Measurements from ENCODE around the gene IL4R.
"Not testable (repeated sequence)": the region's sequence is repeated elsewhere in the genome, so short reads cannot be mapped to it uniquely, and the experiment has no call there.

Gene IL4R

GRCh38 chr16:27329376-27330079, 15.8 kb downstream of the IL4R start:
- DNase-seq (ENCODE audit: low read depth in 2 of 2): not testable (repeated sequence)

DNA sequence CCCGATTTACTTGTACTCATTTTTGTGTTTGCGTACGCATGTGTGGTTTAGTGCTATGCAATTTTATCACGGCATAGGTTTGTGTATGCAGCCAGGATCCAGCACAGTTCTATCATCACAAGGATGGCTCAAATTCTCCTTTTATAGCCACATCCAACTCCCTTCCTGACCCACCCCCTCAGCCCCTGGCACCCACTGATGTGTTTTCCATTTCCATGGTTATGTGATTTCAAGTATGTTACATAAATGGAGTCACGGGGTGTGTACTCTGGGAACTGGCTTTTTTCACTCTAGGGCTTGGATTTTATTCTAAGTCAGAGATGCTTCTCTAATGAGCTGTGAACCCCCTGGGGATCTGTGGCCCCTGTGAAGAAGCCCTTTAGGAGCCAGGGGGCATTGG, 16.8 kb downstream of the IL4R start:
- peak; percentile 51 to 63 for DNase-seq (ENCODE audit: low read depth in 2 of 2)

DNA sequence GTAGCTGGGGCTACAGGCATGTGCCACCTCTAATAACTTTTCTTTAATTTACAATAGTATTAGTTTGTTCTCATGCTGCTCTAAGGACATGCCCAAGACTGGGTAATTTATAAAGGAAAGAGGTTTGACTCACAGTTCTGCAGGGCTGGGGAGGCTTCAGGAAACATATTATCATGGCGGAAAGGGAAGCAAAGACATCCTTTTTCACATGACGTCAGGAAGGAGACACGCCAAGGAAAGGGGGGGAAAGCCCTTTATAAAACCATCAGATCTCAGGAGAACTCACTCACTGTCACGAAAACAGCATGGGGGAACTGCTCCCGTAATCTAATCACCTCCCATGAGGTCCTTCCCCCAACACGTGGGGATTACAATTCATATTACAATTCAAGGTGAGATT, 18.3 kb downstream of the IL4R start:
- no peak for DNase-seq (ENCODE audit: low read depth in 2 of 2)

DNA sequence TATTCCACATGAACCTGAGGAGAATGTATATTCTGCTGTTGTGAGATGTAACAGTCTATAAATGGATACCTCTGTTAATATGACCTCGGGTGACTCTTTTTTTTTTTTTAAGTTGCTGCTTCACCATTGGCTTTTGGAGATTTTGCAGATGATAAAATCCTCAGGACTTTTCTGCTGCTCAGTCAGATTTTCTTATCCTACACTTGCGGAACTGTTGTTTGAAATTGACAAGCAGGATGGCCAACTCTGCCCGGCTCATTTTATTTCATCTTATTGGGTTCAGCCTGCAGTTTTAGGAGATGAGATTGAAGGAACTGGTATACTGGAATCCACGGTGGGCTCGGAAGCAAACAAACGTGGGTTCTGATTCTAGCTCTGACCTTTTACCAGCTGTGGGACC, 19.3 kb downstream of the IL4R start:
- no peak for DNase-seq (ENCODE audit: low read depth in 2 of 2)

DNA sequence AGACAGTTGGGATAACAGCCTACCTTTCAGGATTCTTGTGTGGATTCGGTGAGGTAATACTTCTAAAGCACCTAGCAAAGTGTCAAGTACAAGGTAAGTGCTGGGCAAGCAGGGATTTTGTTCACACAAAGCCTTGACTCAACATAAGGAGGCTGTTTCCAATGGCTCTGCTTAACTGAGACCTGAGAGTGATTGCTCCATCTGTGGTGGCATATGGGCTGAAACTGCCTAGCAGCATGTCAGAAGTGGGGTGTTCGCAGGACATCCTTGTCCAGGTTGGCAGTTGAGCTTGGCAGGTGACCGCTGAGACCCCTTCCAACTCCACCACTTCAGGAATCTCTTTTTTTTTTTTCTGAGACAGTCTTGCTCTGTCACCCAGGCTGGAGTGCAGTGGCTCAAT, 19.8 kb downstream of the IL4R start:
- DNase-seq (ENCODE audit: low read depth in 2 of 2): no peak

GRCh38 chr16:27334192-27334764, 20.5 kb downstream of the IL4R start:
- DNase-seq (ENCODE audit: low read depth in 2 of 2): no peak

- no peak for DNase-seq (ENCODE audit: low read depth in 2 of 2)
Observed at GRCh38 chr16:27334838-27335237, 21.1 kb downstream of the IL4R start.

DNA sequence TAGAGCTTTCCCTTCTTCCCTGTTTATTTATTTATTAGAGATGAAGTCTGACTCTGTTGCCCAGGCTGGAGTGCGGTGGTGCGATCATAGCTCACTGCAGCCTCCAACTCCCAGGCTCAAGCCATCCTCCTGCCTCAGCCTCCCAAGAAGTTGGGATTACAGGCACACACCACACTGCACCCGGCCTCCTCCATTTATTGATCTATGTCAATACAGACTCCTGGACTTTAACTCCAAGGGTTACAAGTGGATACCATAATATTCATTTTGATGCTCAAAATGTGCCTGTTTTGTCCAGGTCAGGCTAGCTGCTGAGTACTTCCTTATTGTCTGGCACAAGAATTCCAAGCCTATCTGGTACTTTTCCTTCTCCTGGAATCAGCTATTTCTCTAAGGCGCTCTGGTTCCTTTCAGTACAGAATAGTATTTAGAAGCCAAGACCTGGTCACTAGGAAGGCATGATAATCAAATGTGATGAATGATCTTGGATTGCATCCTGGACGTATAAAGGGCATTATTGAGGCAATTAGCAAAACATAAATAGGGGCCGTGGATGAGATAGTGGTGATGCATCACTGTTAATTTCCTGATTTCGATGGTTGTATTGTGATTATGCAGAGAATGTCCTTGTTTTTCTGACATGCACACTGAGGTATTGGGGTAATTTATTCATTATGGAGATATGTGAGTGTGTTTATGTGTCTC, 21.7 kb downstream of the IL4R start:
- DNase-seq (ENCODE audit: low read depth in 2 of 2): no peak

DNA sequence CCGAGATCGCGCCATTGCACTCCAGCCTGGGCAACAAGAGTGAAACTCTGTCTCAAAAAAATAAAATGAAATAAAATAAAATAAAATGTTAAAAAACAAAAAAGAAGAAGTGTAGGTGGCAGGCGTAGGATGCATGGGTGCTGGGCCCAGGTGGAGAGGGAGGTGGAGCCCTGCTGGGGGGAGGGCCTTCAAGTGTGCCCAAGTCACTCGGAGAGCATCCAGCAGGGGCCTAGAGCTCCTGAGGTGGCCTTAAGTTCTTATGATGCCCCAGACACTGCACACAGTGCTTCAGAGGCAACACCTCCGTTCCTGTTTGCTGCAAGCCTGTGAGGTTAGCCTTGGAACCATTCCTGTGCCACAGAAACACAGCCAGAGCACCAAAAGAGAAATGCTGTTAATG, 23.2 kb downstream of the IL4R start:
- no peak for DNase-seq (ENCODE audit: low read depth in 2 of 2)

GRCh38 chr16:27339180-27339579, 25.4 kb downstream of the IL4R start:
- no peak for DNase-seq (ENCODE audit: low read depth in 2 of 2)

DNA sequence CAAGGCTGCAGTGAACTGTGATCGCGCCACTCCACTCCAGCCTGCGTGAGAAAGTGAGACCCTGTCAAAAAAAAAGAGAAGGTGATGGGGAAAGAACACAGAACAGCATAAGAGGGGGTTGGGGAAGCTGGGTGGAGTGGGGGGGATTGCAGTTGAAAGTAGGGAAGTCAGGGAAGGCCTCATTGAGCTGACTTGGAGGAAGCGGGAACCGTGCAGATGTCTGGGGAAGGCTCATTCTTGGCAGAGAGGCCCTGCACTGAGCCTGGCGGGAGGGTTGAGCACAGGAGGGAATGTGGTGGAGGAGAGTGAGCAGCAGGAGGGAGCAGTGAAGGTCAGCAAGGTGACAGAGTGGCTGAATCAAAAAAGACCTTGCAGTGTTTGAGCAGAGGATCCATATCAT, 26.9 kb downstream of the IL4R start:
- no peak for DNase-seq (ENCODE audit: low read depth in 2 of 2)

DNA sequence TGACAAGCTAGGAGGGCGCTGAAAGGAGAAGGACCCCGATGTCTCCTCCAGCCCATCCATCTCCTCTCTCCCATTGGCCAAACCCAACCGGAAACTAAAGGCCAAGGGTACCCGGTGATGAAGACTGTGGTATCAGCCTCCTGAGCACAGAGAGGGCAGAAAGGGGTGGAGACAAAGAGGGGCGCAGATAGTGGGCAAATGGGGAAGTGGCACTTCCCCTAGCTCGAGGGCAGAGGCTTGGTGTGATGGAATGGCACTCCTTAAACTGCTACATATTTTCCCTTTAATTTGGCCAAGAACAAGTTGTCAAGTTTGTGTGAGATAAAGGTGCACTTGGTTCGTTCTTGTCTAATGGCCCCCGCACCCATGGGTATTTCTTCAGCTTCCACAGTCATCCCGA, 27.8 kb downstream of the IL4R start:
- DNase-seq (ENCODE audit: low read depth in 2 of 2): no peak

DNA sequence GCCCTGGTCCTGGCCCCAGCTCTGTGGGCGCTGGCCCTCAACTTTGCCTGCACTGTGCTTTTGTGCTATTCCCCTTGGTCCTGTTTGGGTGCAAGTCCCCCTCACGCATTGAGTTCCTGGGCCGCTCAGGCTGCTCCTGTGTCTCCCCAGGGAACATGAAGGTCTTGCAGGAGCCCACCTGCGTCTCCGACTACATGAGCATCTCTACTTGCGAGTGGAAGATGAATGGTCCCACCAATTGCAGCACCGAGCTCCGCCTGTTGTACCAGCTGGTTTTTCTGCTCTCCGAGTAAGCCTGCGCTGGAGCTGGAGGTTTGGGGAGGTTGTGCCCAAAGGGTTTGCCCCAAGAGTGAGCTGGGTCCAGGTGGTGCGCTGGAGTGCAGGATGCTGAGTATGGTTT, 28.2 kb downstream of the IL4R start:
- DNase-seq (ENCODE audit: low read depth in 2 of 2): no peak

- DNase-seq (ENCODE audit: low read depth in 2 of 2): no peak
Observed at GRCh38 chr16:27344721-27345120, 30.9 kb downstream of the IL4R start.

DNA sequence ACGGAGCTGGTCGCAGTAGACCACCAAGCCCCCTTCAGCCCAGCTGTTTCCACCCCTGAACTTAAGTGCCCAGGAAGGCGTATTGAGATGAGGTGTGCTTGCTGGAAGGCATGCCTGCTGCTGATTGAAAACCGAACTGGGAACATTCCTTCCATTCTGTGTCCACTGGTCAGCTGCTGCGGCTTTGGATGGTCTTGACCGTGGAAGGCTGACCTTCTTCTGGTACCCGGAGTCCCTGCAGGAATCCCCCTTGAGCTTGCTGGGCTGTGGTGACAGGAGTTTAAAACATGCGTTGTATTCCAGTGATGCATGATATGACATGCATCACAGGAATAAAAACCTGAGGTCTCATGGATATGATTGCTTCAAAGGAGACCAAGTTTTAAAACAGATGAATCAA, 31.4 kb downstream of the IL4R start:
- no peak for DNase-seq (ENCODE audit: low read depth in 2 of 2)

GRCh38 chr16:27346819-27347218, 33.0 kb downstream of the IL4R start:
- no peak for DNase-seq (ENCODE audit: low read depth in 2 of 2)

- no peak for DNase-seq (ENCODE audit: low read depth in 2 of 2)
Observed at GRCh38 chr16:27347930-27348685, 34.3 kb downstream of the IL4R start.

GRCh38 chr16:27349276-27349675, 35.5 kb downstream of the IL4R start:
- no peak for DNase-seq (ENCODE audit: low read depth in 2 of 2)

GRCh38 chr16:27350006-27350405, 36.2 kb downstream of the IL4R start:
- no peak for DNase-seq (ENCODE audit: low read depth in 2 of 2)

DNA sequence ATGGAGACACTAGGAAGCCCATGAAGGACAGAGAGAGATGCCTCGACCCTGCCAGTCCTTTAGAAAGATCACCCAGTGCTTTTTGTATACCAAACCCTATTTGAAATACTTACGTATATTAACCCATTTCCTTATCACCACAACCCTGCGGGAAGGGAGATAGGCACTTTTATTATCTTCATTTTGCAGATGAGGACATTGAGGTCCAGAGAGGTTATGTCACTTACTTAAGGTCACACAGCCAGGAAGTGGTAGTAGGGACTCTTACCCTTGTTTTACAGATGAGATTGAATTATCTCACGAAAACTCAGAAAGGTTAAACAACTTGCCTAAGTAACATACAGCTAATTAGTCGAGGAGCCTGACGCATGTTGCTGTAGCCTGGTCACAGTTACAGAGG, 38.2 kb downstream of the IL4R start:
- no peak for DNase-seq (ENCODE audit: low read depth in 2 of 2)

GRCh38 chr16:27353853-27354252, 40.1 kb downstream of the IL4R start:
- DNase-seq (ENCODE audit: low read depth in 2 of 2): no peak

DNA sequence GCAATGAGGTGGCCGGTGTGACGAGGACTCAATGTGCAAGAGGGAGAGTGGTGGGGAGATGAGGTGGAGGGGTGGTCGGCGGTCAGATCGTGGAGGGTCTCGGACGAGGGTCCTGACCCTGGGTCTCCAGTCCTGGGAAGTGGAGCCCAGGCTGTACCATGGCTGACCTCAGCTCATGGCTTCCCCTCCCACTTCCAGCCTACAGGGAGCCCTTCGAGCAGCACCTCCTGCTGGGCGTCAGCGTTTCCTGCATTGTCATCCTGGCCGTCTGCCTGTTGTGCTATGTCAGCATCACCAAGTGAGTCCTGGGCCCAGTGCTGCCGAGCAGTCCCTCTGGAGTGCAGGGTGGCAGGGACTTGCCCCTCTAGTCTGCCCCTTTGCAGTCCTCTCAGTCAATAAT, 41.8 kb downstream of the IL4R start:
- no peak for DNase-seq (ENCODE audit: low read depth in 2 of 2)

DNA sequence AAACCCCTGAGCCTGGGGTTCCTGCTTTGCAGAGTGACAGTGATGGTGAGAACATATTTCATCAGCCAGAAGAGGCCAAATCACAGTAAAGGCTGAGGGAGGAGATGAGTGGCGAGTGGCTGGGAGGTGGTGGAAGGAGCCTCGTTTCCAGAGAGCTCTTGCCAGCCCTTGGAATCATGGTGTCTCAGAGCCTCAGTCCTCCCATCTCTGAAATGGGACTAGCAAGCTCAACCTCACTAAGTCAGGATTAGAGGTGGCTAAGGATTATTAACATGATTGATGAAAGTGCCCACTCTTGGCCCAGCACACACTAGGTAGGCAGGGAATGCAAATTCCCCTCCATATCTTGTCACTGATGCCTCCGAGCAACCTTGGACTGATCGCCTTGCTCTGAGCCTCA, 43.0 kb downstream of the IL4R start:
- no peak for DNase-seq (ENCODE audit: low read depth in 2 of 2)
